NCI-H2171 treated with DMSO at 0.1 percent for 48 hours (cell line): ENCODE results near the gene CLIC1.

Experiments used
- DNase-seq: peaks from one replicate; lab custom pipeline; 2025; lab: John Stamatoyannopoulos, UW

The CLIC1 gene

DNA sequence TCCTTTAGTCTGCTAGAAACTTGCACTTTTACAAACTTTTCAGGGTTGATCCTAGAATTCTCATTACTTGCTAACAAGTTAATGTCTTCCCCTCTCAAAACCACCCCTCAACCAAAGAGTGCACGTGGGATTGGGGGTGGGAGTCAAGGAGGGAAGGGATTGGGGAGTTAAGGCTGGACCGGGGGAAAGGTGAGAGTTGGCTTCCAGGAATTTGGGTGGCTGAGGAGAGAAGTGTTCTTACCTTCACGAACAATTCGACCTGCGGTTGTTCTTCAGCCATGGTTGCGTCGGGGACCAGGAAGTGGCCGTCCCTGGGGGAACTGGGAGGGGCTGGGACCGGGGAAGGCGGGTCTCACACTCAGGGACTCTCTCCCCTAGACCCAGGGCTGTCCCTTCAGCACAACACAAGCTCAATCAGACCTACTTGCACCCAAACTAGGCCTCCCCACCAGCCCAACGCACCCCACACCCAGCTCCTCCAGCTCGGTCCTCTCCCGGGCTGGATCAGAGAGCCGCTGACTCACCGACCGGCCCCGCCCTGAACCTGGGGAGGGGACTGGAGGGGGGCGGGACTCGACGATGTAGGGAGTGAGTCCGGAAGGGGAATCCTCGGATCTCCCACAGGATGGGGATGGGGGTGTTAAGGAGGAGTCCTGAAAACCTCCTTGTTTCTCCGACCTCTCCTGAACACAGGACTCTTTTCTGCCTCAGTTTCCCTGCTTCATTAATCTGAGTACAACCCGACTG lies at the start of gene CLIC1:
CLIC1 (minus strand) TSS at position 510 of the 747 bp plus-strand sequence; CDS start at position 280, 230 bp downstream.
- peak; percentile 79 for DNase-seq

DNA sequence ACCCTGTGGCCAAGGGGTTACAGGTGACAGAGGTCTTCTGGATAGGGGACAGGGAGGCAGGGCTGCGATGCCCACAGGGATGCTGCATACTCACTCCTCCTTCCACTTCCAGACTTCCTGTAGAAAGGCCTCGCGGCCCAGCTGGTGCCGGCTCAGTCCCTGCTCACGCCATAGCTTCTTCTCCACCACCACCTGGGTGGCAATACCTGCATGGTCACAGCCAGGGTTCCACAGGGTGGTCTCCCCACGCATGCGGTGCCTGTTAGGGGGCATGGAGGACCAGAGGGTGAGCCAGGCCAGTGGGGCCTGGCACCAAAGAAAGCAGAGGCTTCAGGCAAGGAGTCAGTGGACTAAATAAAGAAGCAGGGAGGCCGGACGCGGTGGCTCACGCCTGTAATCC lies 49.1 kb upstream of the CLIC1 start:
- no peak for DNase-seq

DNA sequence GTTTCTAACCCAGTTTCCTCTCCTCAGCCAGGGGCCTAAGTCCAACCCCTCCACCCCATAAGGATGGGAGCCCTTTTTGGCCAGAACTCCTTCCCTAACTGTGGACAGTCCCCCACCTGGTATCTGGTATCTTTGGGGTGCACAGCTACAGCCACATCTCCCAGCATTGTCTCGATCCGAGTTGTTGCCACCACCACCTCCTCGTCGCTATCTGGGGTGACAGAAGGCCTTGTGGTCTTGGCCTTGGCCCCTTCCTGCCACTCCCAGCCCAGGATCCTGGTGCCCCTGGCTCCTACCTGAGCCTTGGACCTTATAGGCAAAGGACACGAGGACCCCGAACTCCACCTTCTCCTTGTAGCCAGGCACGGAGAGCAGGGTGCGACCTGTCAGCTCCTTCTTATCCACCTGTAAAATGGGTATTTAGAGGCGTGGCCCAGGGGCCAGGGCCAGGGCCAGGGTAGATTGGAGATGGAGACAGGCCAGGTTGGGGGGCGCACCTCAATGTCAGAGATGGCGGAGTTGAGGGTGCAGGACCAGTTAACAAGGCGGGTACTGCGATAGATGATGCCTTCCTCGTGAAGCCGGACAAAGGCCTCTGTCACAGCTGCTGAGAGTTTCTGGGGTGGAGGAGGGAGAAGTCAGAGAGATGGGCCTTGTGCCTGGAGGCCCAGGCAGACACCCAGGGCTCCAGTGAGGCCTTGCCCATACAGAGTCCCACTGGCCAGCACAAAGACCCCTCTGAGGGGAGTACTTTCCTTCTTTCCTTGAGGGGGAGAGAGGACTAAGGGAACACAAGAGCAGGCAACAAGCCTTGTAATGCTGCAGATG lies 48.0 kb upstream of the CLIC1 start:
- no peak for DNase-seq

DNA sequence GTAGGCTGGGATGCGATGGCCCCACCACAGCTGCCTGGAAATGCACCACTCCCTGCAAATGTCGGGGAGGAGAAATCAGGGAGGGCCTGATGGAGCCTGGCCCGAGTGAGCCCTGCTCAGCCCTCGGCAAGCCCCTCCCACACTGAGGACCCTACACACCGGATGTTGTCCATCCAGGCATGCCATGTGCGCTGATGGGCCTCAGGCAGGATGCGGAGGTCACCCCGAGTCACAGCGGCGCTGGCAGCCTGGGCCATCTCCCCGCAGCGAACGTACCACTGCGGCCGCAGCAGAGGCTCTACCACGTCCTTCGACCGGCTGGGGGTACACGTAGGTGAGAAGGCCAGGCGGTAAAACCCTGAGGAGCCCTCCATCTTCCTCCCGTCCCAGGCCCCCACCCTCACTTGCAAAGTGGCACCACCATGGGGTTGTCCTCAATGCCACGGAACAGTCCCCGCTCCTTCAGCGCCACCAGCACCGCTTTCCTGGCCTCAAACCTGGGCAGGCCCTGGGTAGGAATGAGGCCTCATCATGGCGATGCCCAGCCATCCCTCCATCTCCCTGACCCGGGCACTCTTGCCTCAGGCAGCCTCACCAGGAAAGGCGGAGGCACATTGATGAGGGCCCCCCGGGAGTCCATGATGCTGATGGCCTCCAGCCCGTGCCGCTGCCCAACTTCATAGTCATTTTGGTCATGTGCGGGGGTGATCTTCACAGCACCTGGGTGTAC lies 46.0 kb upstream of the CLIC1 start:
- no peak for DNase-seq

DNA sequence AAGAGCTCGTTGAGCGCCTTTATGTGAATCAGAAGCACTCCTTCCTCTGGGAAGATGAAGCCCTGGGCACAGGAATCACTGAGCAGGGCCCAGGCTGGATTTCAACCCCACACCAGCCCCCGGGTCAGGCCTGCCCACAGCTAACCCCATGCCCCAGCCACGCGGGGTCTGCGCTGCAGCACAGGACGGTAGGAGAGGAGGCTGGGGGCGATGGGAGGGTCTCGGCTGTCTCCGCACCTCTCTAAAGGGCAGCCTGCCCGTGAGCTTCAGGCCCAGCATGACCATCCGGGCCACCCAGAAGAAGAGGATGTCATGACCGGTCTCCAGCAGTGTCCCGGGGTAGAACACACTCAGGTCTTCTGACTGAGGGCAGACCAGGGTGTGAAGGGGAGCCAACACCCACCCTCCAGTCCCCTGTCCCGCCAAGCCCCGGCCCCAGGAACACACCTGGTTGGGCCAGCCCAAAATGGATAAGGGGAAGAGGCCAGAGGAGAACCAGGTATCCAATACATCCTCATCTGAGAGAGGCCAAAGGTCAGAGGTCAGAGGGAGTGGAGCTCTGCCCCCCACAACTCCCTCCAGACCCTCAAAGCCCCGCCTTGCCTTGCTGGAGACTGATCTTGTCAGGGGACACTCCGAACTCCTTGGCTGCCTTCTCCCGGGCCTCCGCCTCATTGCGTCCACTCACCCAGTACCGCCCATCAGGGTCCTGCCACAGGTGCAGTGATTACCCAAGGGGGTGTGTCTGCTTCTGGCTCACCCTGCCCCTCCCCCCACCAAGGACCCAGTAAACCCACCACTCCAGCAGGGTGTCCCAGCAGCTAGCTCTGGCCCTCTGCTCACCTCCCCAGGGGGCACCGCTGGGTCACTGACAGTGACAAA lies 45.2 kb upstream of the CLIC1 start:
- DNase-seq, result no peak

DNA sequence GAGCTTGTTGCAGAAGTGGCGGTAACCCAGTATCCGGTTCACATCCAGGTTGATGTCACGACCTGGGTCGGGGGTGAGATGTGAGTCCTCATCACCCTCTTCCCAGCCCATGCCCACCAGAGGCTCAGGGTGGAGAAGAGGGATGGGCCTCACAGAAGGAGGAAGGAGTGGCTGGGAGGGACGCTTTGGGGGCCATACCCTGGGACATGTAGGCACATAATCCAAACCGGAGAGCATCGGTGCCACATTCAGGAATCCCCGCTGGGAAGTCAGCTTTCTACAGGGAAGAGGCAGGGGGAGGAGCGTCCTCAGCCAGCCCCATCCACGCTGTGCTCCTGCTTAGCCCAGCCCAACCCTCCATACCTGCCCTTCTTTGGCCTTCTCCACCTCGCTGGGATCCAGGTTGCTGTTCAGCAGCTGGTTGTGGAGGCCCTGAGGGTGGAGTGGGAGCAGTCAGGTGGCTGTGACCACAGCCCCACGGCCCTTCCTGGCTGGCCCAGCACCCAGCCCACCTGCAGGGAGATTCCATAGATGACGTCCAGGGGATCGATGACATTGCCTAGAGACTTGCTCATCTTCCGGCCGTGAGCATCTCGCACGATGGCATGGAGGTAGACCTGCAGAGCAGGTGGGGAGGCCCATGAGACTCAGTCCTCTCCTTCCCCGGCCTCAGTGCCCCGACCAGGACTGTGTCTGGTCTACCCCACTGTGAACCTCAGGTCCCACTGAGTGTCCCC lies 44.3 kb upstream of the CLIC1 start:
- DNase-seq, result no peak

DNA sequence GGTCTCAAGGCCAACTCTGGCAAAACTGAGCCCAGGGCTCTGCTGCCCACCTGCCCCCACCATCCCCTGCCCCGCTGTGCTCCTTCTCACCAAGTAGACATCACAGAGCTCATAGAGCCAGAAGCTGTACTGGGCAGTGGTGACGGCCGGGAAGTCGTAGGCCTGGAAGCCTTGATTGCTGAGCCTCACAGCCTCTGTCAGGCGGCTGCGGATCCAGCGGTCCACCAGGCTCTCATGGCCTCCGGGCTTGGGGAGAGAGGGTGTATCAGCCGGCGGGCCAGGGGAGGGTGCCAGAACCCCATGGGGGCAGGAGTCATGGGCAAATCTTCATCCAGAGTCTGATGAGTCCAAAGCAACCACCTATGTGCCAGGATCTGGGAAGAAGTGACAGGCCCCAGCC lies 43.6 kb upstream of the CLIC1 start:
- DNase-seq, result no peak

DNA sequence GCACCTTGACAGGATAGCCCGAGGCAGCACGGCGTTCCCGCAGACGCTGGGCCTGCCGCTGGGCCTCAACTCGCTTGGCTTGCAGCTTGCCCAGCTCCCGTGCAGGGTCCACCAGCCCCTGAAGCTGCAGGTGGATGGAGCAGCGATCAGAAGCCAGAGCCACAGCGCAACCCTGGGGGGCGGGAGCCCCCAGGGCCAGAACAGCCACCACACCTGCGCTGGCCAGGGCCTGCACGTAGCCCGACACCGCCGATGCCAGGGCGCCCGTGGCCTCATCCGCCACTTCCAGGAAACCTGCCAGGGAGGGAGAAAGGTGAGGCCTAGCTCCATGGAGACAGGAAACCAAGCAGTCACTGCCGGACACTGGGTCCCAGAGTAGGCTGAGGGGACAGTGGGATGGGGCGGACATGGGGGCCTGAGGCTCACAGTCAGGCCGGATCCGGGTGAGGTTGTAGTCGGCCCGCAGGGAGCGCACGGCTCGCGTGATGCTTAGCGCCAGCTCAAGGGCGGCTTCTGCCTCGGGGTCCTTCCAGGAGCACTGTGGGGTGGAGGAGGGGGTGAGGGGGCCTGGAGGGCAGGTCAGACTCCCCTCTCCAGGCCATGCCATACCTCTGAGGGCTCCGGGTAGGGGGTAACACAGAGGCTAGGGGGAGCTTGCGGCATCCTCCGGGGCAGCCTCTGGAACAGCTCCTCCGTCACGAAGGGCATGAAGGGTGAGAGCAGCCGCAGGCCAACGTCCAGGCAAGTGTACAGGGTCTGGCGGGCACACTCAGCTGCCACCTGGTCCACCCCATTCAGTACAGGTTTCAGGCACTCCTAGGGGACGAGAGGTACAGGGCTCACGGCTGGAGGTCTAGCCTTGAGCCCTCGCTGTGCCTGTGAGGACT lies 42.9 kb upstream of the CLIC1 start:
- DNase-seq, result no peak

DNA sequence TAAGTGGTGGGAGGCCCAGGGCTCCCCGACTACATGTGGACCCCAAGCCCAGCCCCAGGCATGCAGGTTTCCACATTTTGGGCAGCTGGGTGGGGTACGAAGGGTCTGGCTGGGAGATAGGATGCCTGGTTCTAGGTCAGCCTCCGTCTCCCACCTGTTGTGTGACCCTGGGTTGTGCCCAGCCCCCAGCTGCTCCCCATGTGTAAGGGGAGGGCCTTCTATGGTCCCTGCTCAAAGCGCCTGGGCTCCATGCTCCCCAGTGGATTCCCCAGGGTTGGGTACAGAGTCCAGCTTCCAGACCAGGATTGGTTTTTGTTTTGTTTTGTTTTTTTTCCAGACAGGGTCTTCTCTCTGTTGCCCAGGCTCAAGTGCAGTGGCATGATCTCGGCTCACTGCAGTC lies 41.9 kb upstream of the CLIC1 start:
- DNase-seq, result no peak

DNA sequence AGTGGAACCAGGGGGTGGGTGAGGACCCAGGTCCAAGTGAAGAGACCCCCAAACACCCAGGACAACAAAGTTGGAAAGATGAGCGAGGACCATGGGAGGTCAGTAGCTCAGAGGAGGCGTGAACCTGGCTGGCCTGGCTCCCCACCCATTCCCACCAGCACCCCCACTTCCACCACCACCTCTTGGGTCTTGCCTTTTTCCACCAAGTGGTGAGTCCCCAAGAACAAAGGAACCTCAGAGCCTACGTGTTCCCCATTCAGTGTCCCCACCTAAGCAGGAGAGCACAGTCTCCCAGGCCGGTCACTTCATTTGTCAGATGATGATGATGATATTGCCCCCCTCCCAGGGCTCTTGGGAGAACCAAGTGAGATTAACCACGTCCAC lies 41.3 kb upstream of the CLIC1 start:
- DNase-seq, result no peak

DNA sequence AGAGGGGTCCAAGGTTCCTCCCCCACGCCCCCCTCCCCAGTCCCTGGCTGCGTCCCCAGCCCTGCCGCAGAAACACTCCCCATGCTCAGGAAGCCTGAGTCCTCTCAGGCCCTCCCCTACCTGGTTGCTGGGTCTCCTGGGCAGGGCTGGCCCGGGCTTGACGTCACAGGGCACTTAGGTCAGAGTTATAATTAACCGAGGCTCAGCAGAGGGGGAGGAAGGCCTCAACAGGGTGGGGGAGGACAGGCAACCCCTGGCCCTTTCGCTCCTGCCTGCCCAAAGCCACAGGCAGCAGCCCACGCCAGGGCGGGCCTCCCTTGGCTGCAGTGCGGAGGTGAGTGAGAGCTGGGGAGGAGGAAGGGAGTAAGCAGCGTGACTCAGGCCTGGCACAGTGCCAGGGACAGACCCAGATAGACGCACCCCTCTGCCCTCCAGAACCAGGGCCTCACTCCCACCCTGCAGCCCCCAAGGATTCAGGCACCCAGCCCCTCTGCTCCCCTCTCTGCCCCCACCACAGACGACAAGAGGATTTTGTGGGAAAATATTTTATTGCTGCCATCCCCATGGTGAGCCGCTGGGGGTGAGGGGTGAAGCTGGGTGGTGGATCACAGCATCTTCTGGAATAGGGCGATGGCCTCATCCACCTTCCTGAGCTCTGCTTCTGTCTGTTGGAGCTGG lies 40.8 kb upstream of the CLIC1 start, which contains the start of gene VWA7:
VWA7 (minus strand) TSS at position 340 of the 678 bp plus-strand sequence. CDS start 549 bp downstream, outside the sequence.
- peak; percentile 64 for DNase-seq

DNA sequence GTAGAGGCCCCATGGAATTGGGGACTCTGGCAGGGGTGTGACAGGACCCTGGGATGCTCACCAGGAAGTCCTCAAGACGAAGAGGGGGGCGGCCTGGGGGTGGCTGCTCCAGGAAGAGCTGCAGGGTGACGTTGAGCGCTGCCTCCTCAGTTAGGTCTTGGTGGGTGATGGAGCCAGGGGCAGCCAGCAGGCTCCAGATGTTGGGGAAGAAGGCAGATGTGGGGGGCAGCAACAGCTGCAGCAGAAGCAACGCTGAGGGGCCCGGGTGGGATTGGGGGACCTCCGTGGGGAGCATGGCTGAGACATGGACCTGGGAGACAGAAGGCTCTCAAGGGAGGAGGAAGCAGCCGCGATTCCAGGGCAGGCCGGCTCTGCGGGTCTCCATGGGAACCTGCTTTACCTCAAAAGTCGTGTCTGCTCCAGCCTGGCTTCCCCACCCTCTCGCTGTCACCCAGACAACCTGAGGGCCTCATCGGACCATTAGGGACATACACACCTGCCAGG lies 40.2 kb upstream of the CLIC1 start:
- peak; percentile 64 for DNase-seq

DNA sequence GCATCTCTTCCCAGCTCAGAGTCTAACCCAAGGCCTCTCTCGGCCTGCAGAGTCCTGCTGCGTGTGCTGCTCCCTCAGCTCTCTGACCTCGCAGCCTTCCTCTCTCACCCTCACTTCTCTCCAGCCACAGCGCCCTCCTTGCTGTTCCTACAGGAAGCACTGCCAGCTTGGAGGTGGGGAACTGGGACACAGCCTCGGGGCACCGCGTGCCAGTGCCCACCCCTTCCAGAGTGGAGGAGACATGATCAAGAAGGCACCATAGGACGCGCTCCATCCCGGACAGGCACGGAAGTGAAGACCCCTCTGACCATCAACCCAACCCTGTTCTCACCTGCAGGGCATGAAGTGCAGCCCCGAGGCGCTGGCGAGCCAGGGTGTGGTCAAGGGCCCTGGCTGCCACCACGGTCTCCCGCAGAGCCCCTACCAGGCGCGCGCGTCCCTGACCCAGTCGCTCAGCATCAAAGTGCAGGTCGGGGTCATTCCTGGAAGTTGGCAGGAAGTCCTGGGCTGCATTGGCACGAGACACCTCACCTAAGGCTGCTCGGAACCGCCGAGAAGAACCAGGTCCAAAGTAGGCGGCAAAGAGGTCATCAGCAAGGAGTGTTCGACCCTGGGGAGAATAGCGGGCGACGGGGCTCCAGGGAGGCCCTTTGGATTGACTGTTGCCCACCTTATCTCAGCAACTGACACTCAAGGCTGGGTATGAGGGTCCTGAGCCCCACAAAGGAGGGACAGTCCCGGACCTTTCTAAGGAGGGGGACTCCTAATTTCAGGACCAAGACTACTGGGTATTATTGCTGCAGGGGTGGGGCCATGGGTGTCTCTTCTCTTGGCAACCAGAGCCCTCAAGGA lies 39.5 kb upstream of the CLIC1 start:
- no peak for DNase-seq

DNA sequence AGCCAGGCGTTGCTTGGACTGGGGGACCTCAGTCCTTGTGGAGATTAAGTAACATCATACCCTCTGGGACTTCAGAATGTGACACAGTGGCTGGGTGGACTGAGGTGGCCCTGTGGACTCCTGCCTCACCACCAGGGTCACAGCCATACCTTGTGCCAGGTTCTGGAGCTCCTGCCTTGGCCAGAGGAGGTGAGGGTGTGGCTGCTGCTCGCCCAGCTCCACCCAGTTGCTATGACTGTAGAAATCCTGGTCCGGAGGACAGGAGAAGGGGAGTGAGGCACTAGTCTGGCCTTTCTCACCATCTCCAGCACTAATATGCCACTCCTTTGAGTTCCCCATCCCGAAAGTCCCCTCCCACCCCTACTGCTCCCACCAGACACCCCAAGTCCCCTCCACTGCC lies 38.9 kb upstream of the CLIC1 start:
- no peak for DNase-seq

DNA sequence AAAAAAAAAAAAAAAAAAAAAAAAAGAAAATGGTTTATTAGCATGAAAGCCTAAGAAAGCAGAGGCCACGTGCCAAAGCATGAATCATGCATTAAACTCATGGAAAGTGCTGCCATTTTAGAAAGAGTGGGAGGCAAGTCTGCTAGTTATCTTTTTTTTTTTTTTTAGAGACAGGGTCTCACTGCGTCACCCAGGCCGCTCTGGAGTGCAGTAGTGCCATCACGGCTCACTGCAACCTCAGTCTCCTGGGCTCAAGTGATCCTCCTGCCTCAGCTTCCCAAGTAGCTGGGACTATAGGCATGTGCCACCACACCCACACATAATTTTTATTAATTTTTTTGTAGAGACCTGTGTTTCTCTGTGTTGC lies 35.6 kb upstream of the CLIC1 start:
- DNase-seq, result no peak

DNA sequence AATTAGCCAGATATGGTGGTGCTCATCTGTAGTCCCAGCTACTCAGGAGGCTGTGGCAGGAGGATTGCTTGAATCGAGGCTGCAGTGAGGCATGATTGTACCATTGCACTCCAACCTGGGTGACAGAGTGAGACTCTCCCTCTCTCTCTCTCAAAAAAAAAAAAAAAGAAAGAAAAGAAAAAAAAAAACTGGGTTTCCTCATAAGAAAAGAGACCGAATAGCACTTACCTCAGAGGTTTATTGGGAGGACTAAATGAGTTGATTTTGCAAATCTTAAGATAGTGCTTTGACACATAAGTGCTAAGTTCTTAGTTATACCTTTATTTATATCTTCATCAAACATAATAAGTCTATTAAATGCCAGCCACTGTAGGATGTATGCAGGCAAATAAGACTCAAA lies 34.5 kb upstream of the CLIC1 start:
- DNase-seq, result no peak

DNA sequence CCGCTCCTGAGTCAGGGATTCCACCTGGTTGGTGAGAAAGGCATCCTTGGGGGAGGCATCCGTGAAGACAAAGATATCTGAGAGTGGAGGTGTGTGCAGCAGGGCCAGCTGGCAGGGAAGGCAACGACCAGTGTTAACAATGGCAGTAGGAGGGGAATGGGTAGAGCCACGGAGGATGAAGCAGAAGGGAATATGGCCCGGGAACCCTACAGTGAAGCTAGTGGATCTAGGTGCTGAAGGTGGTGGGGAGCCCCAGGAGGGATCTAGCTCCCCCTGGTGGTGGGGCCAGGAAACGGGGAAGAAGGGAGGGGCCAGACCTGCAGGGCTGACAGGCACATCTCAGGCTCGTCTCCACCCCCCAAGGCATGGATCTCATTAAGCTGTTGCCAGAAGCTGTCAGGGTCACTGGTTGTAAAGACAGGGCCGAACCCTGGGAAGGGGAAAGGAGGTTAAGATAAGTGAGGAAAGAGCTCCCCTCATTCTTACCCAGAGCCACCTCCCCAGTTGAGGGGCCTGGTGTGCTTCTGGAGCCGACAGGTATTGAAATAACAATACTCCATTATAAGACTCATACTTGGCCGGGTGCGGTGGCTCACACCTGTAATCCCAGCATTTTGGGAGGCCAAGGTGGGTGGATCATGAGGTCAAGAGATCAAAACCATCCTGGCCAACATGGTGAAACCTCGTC lies 33.5 kb upstream of the CLIC1 start:
- DNase-seq, result peak; percentile 51
